CMK (cell line): ENCODE measurements around the gene ZNF576.
"Not testable (repeated sequence)": the region's sequence is repeated elsewhere in the genome, so short reads cannot be mapped to it uniquely, and the experiment has no call there.

ENCODE experiments used
- DNase-seq: peaks from one replicate; pipeline ENCODE4 v3.0.0-alpha.2; 2010; ENCODE audit warnings: low read depth

ZNF576 gene

GRCh38 chr19:43575156-43575950 lies 21.0 kb upstream of the ZNF576 start, which contains the start of the genes PINLYP and XRCC1:
PINLYP (plus strand) TSS chr19:43575801; CDS start chr19:43577192, 1,391 bp downstream.
XRCC1 (minus strand) TSS chr19:43575527; CDS start chr19:43575458, 69 bp downstream.
- DNase-seq: peak; percentile 93

DNA sequence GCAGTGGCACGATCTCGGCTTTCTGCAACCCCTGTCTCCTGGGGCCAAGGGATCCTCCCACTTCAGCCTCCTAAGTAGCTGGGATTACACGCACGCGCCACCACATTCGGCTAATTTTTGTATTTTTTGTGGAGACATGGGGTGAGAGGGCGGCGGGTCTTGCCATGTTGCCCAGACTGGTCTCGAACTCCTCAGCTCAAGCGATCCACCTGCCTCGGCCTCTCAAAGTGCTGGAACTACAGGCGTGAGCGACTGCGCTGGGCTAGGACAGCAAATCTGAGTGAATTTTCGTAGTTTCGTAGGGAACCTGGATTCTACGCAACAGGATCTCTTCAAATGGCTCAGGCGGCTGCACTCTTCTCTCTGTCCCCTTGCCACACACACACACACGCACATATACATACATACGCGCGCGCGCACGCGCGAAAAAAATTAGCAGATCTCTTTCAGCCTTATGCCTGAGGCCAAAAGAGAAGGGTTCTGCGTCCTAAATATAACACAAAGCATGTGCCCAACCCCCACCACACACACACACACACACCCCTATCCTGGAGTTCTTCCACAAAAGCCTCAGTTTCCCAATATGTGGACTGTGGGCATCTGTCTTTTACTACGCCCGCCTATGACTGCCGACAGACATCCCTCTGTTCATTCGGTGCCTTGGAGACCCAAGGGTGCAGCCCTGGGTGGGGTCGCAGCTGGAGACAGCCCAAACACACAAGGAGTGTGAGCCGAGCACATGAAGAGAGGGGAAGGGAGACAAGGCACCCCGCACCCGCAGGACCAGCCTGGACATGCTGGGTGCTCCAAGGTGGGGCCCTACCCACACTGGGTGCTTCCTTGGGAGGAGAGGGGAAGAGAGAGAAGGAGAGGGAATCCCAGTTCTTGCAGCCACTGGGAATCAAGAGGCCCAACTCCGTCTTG lies 20.2 kb upstream of the ZNF576 start:
- no peak for DNase-seq

DNA sequence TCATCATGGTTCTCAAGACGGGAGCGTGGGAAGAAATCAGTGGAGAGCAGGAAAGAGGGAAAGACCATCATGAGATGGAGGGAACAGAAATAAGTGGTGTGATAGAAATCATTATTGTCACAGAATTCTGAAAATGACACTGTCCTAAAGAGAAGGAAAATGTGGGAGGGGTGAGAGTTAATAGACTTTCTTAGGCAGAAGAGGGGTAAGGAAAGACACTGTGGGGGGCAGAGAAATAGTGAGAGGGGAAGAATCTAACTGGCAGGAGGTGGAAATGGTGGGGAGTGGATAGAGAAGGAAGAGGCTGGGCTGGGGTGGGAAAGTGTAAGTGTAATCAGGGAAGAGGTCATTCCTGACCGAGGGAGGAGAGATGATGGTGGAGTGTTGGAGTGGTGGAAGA lies 17.6 kb upstream of the ZNF576 start:
- no peak for DNase-seq

GRCh38 chr19:43581467-43581866 lies 14.9 kb upstream of the ZNF576 start:
- DNase-seq: no peak

DNA sequence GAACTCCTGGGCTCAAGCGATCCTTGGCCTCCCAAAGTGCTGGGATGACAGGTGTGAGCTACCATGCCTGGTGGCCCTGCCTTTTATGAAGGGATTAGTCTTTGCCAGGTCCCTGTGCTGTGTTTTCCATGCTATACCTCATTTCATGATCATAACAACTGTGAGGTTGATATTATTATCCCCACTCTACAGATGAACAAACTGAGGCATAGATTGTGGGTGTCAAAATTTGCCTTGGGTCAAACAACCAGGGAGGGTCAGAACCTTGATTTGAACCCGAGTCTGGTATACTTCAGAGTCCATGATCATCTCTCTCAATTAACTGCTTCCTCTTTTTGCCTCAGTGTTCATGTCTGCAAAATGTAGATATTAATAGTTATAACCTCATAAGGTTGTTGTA lies 13.9 kb upstream of the ZNF576 start:
- no peak for DNase-seq

- no peak for DNase-seq
These were observed 11.9 kb upstream of the ZNF576 start for GRCh38 chr19:43584484-43584883.

DNA sequence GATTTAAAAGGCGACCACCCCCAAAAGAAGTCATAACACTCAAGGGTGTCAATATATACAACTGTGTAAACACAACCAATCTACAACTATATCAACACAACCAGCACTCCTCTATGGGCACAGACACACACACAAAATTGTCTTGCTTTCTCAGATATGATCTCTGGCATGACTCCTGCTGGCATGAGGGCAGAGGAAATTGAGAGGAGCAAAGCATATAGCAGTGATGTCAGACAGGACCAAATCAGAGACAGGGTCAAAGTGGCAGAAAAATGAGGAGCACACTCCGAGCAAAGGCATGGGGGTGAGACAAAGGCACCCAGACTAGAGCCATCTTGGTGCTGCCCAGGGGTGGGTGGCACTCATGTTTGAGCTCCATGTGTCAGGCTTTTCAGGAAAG lies 10.0 kb upstream of the ZNF576 start:
- no peak for DNase-seq

DNA sequence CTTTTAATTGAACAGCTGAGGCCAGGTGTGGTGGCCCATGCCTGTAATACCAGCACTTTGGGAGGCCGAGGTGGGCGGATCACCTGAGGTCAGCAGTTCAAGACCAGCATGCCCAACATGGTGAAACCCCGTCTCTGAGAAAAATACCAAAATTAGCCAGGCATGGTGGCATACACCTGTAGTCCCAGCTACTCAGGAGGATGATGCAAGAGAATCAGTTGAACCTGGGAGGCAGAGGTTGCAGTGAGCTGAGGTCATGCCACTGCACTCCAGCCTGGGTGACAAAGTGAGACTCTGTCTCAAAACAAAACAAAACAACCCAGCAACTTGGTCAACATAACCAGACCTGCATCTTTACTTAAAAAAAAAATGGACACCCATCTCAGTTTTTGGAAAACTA lies 9.4 kb upstream of the ZNF576 start:
- DNase-seq: not testable (repeated sequence)

- no peak for DNase-seq
These were observed 7.1 kb upstream of the ZNF576 start for GRCh38 chr19:43589277-43589676.

DNA sequence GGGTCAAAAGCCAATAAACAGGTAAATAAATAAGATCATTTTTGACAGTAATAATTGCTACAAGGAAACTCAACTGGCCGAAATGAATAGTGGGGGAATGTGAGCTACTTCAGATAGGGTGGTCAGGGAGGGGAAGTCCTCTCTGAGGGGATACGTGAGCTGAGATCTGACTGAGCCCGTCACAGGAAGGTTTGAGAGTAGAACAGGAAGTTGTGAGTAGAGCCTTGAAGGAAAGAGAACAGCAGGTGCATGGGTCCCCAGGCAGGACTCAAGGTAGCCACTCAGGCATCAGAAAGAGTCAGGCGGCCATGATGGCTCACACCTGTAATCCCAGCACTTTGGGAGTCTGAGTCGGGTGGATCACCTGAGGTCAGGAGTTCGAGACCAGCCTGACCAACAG lies 6.7 kb upstream of the ZNF576 start:
- DNase-seq: no peak

GRCh38 chr19:43591904-43592772 lies 4.3 kb upstream of the ZNF576 start:
- DNase-seq: no peak

- no peak for DNase-seq
These were observed 3.5 kb upstream of the ZNF576 start for GRCh38 chr19:43592800-43593350.

DNA sequence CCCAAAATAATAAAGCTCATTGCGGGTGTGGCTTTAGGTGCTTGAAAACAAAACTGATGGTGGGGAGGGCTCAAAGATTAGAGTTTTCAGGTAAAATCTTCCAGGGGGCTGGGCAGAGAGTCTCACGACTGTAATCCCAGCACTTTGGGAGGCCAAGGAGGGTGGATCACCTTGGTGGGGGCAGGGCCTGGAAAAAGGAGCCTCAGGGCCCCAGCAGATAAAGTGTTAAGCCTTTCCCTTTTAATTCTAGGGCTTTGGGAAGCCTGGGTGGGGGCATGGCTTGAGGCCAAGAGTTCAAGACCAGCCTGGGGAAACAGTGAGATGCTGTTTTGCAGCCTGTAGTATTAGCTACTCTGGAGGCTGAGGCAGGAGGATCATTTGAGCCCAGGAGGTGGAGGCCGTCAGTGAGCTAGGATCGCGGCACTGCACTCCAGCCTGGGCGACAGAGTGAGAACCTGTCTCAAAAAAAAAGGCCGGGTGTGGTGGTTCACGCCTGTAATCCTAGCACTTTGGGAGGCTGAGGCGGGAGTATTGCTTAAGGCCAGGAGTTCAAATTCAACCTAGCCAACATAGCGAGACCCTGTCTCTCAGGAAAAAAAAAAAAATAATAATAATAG lies 2.2 kb upstream of the ZNF576 start:
- DNase-seq: no peak

DNA sequence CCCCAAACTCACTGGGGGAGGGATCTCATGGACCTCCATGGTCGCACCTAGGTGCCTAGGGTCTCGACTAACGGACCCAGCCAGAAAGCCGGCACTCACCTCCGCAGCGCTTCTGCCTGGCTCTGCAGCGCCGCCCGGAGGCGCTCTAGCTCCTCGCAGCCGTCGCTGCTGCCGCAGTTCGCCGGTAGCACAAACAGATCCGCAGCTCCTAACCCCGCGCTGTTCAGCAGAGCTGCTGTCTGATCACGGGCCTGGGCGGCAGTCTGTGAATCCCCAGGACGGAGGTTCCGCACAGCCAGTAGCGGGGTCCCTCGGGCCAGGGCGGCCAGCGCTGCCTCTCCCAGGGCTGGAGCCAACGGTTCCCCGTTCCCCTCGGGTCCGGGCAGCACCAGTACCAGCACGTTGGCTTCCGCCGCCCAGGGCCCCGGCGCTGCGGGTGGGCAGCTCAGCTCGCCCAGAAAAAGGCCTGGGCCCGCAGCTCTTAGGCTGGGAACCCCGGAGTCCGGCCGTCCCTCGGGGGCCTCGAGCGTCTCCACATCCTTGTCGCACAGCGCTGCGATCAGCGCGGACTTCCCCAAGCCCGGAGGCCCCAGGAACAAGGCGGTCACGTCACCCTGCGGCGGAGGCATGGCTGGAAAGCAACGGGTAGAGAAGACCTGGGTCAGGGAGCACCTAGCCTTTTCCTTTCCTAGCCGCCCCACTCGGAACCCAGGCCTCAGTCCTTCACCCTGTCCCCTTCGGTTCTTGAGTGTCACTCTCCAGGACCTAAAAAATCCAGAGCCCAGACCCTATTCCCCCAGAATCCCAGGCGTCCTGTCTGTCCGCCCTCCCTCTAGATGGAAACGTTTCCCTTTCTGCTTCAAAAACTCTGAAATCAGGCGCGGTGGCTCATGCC lies 1.4 kb upstream of the ZNF576 start:
- no peak for DNase-seq

- no peak for DNase-seq
These were observed 793 bp upstream of the ZNF576 start for GRCh38 chr19:43595605-43595998.

- no peak for DNase-seq
These were observed 557 bp downstream of the ZNF576 start for GRCh38 chr19:43596842-43597461.

DNA sequence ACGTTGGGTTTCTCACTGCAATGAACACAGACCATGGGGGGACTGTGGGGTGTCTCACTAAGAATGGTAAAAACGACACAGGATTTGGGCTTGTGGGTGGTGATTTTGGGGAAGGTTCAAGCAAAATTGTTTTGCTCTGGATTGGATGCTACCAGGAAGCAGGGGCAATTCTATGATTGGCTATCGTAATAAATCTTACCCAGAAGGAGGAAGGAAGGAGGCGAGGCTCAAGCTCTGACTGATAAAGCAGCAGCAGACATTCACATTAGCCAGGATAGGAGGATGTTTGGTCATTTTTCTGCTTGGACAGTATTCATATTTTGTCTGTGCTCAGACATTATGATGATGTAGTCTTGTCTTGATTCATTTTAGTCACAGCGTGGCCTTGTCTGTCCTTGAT lies 1.5 kb downstream of the ZNF576 start:
- no peak for DNase-seq

- DNase-seq: no peak
These were observed 2.2 kb downstream of the ZNF576 start for GRCh38 chr19:43598445-43599240.
